Measurements from ENCODE around the gene EDAR.
A peak's percentile ranks its signal among the peaks of the same experiment; 100 is the strongest.

The EDAR gene

DNA sequence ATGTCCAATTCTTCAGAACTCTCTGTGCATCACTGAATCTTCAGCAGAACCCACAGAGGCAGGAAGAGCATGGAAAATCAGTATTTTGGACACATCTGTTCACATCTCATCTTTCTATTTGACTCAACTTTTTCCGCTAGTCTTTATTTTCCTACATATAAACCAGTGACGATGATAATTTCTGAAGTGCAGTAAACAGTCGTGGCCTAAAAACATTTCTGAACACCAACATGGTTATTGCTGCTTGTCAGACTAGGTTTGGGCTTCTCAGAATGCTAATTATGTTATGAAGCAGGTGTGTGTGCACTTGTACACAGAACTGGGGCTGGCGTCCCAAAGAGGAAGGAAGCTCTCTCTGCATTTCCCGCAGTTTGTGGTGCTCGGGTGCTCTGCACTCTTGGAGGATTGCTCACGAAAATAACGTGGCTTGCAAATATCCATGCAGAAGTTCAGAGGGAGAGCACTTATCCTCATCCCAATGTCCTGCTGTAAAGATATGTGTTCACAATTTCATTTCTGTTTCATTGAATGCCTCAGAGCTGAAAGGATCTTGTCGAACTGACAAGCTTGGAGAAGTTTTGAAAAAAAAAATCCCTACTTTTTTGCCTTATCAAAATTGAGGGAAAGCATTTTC lies 50.8 kb downstream of the EDAR start:
- DNase-seq: no peak

DNA sequence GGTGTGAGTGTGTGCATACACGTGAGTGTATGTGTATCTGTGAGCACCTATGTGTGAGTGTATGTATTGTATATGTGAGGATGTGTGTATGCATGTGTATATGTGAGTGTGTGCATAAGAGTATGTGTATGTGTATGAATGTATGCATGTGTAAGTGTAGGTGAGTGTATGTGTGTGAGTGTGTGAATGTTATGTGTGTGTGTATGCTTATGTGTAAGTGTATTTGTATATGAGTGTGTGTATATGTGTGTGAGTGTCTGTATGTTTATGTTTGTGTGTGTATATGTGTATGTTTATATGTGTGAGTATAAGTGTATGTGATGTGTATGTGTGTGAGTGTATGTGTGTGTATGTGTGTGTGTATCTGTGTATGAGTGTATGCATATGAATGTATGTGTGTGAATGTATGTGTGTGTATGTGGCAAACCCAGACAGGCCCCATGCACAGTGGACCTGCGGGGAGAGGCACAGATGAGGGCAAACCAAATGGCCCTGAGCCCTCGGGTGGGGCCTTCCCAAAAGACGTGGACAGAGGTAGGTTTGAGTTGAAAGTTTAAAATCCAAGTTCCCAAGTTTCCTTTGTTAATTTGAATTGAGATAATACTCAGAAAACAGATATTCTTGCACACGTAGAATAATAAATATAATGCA lies 51.5 kb downstream of the EDAR start:
- DNase-seq: no peak

DNA sequence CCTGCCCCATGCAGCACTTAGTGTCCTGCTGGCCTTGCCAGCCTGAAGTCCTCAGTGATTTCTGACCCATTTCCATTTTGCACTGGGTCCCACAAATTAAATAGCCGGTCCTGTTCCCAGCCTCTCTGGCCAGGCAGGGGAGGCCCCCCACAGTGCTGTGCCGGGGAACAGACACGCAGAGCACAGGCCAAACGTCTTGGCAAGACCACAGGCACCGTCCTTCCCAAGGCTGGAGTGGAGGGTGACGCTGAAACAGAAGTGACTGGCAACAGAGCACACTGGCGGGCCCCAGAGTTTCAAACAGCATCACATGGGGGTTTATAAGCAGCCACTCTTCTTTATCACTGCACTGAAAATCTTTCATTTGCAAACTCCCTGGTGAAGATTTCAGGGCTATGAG lies 52.2 kb downstream of the EDAR start:
- no peak for DNase-seq

DNA sequence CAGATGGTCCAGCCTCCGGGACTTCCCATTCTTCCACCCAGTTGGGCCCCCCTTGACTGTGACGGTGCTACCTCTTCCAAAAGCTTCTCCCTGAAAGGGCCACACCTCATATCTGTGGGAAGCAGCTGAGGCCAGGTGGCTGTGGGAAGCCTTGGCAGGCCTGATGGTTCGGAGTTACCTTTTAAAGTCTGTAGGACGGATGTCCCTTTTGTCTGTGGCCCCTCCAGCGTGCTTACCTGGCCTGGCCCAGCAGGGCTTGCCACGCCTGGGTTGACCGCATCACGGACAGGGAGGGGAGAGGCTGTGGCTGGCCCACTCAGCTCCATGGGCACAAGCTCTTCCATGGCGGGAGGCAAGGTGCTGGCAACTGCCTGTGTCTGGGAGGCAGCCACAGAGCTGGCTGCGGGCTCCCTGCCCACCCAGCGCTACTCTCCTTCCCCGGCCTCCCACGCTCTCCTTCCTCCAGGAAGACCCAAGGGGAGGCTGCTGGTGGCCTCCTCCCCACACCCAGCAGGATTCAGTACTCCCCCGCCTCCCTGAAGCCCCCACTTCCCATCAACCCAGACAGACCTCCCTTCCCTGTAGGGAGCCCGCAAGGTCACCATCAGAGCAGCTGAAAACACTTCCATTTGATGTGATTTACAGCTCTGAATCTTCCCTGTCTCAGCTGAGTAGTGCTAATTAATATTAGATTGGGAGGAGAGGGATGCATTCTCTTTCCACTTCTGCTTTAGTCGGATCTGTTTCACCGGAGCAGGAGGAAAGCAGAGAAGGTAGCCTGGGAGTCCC lies 52.8 kb downstream of the EDAR start:
- DNase-seq: no peak

DNA sequence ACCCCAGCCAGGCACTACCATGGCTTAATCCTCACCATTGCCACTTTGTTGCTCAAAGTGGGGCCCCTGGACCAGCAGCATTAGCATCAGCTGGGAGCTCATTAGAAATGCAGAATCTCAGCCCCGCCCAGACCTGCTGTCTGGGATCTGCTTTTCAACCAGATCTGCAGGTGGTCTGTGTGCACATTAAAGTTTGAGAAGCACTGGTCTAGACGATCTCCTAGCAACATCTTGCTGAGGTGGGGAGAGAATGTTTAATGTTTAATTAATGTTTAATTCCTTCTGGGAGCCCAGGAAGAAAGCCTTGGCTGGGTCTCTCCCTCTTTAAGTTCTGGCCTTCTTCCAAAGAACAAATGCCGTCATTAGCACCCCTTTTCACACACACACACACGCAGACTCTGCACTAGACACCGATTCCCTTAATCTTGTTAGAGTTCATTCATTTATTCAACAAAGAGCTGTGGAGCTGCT lies 53.7 kb downstream of the EDAR start:
- DNase-seq: no peak

DNA sequence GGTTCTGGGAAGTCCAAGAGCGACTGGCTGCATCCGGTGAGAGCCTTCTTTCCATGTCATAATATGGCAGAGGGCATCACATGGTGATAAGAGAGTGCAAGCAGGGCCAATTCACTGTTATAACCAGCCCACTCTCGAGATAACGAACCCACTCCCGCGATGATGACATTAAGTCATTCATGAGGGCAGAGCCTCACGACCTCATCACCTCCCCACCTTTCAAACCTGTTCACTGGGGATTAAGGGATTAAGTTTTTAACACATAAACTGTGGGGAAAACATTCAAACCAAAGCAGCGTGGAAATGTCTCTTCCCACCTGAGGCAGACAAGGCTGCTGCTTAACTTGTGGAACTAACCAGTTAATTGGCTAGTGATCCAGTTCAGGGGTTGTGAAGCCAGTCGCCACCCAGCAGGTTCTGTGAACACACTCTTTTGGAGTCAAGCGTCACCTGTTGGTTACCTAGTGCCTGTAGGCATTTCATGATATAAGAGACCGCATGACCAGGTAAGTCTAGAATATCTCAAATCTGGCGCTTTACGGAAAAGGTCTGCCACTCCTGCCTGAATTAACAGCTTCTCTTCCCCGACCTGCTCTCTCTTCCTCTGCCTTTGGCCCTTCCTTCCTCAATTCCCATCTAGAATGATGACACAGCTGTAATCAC lies 54.3 kb downstream of the EDAR start:
- no peak for DNase-seq

DNA sequence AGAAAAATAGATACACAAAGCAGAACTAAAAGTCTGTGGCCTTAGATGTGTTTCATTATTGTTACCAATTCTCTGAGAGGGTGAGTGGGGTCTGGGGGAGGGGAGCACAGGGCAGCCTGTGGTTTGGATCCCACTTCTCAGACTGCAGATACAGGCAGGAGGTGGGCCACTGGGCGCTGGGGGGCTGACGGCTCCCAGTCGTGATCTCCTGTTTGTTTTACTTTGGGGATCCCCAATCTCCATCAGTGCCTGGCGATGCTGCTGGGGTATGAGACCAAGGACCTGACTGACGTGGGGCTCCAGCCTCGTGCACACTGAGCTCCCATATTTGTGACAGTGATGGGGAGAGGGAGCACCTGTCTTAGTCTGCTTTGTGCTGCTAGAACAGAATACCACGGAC lies 54.9 kb downstream of the EDAR start:
- DNase-seq: no peak

DNA sequence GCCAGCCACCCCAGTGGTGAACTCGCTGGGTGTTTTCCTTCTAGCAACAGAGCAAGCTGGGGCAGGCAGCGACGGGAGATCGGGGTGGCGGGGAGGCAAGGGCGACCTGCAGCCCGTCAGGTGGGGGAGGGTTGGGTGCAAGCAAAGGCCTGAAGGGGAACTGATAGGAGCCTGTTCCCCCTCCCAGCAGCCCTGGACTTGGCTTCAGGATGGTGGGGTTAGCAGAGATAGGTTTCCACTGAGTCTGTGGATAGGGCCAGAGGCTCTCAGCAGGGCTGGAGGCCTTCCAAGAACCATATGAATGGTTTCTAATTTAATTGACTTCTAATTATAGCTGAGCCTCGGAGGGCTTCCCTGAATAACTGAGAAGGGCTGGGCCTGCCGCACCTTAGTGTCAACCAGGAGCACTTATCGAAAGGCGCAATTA lies 55.3 kb downstream of the EDAR start:
- no peak for DNase-seq

DNA sequence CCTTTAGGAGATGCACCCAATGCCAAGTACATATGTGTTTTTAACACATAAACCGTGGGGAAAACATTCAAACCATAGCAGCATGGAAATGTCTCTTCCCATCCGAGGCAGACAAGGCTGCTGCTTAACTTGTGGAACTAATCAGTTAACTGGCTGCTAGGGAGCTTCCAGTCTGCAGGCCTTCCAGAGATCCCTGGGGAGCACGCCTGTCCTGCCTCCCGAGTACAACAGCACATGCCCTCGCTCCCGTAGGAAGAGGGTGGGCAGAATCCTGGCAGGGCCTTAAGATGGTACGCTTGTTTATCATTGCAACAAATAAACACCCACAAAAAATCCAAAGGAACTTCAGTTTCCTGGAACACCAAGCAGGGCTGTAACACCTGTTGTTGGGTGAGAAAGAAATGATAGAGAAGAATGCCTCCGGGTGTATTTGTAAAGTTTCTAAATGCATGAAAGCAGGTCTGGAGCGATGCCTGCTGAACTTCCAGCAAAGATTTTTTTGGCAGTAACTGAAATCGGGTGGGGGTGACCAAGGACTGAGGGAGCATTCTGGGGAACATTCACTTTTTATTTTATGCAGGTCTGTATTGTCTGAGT lies 56.2 kb downstream of the EDAR start:
- DNase-seq: no peak

DNA sequence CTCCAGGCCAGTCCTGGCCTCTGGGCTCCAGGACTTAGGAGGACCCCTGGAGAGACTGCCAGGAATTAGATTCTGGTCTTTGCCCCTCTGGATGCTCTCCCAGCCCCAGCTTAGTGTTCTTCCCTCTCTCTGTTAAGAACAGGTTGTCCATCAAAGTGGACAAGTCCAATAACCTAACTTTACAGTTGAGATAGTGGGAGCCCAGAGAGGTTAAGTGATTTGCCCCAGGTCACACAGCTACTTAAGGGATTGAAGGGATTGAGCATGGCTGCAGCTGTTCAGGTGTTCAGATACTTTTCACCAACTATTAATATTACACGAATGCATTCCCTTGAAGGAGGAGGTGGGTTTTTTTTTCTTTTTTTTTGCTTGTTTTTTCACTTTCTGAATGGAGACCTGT lies 57.6 kb downstream of the EDAR start:
- DNase-seq: no peak

DNA sequence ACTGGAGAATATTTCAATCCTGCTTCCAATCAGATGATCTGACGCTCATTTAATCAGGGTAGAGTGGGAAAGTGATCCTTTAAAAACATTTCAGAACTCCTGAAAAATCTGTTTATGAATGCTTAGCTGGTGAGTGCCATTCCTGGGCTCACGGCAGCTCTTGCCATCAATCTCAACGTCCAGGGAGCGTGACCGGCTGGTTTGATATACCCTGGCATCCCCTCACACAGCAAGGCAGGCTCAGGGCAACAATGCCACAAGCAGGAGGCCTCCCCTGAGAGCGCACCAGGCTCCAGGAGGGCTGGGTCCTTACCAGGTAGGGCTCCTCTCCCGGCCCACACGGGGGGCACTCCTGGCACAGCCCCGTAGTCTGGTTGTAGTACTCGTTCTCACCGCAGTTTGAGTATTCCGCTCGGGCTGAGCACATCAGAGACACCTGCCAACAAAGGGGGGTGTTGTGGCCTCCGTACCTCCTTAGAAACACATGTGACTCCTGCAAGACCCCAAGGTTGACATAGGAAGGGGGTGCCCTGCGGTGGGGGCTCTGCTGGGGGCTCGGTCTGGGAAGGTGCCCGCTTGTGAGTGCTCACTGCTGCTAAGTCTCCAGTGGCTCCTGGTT lies 59.1 kb downstream of the EDAR start:
- no peak for DNase-seq

DNA sequence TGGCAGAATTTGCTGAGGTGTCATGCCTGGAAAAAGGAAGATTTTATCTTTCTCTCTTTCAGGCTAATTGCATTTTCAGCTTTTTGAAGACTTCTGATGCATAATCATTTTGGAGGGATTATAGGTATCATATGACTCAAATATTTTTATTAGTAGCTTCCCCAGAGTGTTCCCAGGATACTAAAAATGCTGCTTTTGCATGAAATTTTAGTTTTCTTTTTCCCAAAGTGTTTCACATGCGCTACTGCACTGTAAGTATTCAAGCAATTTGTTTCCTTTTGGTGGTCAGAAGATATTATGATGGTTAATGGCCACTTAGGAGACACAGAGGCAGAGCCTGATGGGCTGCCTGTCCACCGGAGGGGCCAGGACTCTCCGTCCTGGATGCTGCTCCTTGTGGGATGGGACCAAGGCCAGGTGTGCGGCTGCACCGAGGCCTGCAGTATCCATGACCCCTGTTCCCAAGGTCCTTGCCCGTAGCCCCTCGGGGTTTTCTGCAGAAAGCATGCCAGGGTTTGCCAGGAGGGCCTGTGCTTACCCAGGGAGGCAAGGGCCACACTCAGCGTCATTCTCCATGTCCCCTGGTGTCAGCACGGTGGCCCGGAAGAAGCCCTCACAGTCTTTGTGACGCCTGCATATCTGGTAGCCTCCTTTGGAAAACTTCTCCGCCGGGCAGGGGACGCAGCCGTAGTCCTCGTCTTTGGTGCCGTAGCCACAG lies 60.2 kb downstream of the EDAR start:
- DNase-seq: no peak

DNA sequence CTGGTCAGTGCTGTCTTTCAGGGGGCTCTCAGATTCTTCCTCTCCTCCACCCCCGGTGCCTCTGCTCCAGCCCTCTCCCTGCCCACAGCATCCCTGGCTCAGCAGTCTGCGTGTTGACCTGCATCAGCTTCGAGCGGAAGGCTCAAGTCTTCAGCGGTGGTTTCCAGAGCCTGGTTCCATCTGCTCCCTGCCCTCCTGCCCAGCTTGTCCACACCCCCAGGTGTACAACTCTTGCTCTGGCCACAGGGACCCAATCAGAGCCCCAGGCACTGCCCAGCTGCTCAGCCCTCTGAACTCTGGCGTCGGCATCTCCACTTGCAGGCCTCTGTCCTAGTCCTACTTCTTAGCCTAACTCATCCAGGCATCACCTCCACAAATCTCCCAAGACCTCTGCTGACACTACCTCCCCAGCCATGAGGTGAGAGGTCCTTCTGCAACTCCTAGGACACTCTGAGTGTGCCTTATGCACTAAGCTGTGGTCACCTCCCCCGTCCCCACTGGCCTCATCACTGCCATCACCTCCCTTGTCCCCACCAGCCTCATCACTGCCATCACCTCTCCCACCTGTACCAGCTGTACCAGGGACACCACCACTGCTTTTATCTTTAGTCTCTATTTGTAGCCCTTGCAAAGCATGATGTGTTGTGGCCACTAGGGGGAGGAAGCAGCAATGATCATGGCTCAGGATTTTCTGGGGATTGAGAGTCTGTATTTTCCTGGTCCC lies 60.9 kb downstream of the EDAR start:
- peak; percentile 66 for DNase-seq

DNA sequence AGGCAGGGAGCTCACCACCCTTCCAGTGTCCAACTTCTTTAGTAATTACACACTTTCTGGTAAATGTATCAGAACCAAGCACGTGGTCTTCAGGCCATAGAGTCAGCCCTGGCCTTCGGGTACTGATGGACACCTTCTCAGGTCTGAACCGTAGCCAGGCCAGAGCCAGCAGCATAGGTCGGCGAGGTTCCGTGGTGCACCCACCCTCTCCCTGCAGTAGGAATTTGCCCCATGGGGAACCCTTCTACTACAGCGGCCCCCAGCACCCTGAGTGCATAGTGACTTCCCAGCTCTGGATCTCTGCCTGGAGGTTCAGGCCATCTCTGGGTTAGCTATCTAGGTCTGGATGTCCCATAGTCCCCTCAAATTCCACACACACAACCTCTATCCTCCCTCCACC lies 61.6 kb downstream of the EDAR start:
- no peak for DNase-seq

DNA sequence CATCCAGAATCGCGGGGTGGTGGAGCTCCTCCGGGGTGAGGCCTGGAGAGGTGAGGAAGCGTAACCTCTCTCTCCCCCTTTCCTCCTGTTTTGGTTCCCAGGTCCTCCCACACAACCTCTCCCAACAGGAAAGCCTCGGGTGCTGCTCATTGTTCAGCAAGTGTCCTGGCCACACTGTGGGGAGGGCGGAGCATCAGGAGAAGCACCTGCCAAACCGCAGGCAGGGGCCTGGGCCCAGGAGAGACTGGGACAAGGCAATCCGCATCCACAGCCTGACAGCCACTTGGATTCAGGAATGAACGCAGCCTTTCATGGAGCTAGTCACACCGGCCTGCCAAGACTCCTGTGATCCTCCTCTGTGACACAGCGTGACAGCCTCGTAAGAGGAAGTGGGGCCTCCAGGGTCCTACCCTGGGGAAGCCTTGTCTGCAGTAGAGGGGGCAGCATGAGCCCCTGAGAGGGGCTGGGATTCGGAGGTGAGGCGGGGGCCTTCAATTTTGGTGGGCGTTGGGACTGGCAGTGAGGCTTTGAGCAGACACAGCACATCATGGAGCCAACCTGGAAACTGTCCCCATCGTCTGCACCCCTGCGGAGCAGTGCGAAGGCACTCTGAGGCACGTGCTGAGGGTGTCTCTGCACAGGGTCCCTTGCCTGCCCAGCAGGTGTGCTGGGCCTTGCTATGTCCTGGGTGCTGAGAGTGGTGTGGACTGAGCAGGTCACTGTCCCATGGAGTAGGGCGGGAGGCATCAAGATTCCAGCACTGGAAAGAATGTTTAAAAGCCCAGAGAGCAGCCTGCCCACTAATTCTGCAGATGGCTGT lies 62.2 kb downstream of the EDAR start:
- DNase-seq: no peak

DNA sequence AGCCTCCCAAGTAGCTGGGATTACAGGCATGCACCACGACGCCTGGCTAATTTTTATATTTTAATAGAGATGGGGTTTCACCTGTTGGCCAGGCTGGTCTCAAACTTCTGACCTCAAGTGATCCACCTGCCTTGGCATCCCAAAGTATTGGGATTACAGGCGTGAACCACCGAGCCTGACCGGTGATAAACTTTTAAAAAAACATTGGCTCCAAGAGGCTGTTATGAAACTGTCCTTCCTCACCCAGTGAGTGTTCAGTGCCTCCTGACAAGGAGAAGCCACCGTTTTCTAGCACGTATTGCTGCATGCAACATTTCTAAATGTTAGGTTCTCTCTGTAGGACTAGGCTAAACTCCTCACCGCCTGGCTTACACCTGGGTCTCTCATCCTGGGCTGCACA lies 63.3 kb downstream of the EDAR start:
- no peak for DNase-seq

DNA sequence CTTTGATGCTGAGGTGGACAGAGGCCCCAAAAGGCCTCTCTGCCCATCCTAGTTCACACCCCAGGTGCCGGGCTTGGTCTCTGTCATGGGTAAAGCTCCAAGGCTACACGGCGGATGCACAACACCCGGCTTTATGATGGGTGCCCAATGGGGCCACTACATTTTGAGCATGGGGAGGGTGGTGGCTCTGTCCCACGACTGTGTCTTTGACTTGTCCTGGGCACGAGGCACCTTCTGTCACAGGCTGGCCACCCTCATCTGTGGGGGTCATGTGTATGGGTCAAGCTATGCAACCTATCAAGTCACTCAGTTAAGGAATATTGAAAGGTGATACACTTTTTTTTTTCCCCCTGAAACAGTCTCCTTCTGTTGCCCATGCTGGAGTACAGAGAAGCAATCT lies 63.7 kb downstream of the EDAR start:
- DNase-seq: no peak

DNA sequence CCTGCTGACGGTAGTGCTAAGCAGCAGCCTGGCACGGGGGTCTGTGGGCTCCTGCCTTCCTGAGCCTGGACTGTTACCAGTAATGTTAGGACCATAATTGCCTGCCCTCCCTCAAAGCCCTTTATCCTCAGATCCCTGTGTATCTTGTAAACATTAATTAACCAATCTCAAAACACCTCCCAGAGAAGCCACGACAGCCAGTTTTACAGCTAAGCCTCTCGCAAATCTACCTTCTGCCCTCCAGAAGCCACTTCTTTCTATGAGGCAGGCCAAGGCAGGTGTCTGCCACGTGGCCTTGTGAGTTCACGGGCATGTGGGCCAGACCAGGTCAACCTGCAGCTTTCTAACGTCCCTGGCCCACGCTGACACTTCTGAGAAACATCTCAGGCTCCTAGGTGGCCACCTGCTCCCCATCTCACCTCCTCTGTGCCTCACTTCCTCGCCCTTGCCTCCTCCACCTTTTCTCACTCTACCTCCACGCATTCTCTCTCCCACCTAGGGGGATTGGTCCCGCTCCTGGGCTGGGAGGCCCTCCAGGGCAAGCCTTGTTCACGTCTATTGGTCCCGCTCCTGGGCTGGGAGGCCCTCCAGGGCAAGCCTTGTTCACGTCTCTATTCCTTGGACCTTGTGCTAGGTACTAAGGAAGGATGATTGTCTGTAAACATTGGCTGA lies 64.3 kb downstream of the EDAR start:
- DNase-seq: no peak

DNA sequence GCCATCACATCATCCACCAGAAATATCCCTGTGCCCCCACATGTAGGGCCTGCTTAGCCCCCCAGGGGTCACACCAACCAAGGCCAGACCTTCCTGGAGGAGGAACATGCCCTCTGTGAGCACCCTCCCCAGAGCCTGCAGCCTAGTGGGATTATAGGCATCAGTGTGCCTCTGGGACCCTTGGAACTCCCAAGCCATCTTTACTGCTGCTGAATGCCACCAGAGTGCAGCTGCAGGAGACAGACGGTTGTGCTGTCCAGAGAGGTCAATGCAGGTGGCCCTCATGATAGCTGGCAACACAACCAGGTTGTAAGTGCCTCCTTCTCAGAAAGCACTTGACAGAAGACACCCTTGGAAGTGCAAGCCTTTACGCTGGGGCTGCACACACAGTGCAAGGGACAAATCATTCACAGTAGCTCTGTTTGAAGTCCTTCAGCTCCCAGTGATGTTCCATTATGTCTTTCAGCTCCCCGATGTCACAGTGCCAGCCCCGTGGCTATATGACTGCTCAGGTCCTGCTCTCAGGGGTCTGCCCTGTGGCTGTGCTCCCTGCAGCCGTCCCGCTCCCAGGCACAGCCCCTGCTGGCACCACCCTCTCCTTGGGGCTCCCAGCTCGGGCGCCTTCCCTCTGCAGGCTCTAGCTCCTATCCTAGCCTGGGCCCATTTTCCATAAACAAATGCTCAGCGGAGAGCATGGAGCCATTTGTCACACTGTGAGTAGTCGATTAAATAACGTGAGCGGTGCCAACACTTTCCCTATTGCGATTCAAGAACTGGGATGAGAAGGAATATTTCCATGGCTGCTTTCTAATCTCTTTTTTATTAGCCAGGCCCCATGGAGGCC lies 65.1 kb downstream of the EDAR start:
- DNase-seq: no peak

All from 8988T (cell line).